ENCODE measurements around the gene KRTAP3-2.

KRTAP3-2 gene

DNA sequence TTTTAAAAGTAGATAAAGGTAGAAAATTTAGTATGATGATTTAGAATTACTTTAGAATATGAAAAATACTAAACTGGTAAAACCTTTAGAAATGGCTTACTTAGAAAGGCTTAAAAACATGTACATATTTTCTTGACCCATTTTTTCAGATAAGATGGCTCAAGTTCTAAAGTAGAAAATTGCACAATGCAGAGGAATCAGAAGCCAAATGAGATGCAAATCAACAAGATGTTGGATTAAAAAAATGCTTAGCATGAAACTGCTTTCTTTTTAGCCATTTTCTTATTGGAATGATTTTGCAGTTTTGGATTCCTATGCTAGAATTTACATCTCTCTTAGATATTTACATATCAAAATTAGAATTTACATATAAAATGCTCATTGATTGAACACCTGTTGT, 10.7 kb upstream of the KRTAP3-2 start:
- no peak for DNase-seq (ENCODE audit: low spot score)

DNA sequence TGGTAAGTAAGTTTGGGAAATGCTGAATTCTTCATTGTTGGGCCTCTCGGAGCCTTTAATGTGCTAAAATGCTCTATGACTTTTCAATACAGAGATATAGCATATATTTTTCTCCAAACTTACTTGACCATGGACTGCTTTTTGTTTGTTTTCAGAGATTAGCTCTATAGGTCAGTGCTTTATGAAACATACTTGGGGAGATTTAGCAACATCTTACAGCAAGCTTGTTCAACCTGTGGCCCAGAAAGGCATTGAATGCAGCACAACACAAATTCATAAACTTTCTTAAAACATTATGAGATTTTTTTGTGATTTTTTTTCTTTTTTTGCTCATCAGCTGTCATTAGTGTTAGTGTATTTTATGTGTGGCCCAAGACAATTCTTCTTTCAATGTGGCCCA, 10.2 kb upstream of the KRTAP3-2 start:
- no peak for DNase-seq (ENCODE audit: low spot score)

DNA sequence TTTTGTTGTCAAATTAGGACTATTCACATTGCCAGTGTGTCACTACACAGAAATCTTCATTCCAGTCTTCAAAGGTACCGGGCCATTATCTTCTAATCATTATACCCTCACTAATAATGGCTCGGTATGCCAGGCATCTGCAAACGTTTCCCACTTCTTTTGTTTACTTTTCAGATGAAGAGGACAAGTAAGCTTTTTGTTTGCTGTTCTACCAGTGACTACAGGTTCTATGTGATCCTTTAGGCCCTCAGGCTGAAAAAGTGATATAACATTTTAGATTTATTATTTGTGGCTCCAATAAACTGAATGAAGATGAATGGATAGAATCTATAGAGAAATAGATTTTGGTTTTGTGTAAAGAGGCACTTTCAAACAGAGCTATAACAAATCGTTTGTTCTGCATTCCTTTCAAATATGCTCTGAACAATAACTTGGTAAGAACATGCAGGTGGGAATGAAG, 9.6 kb upstream of the KRTAP3-2 start:
- no peak for DNase-seq (ENCODE audit: low spot score)

DNA sequence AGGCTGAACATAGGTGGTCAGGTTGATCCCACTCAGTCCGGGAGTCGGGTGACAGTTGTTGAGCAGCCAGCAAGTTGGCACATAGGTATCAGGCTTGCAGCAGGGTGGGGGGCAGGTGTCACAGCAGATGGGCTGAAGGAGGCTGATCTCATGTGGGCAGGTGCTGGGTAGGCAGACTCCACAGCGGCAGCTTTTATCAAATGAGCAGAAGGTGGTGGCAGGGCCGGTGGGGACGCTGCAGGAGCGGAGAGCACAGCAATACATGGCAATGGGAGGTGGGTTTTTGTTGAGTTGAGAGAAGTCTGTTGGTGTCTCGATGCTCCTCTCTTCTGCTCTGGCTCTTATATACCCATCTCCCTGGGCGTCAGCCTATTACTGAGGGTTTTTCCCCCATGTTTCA, 9.1 kb upstream of the KRTAP3-2 start, which contains the start of gene KRTAP3-1:
TSS of gene KRTAP3-1 (minus strand) at position 318 of the 400 bp plus-strand sequence. CDS start at position 264, 54 bp downstream.
- DNase-seq (ENCODE audit: low spot score) = no peak

DNA sequence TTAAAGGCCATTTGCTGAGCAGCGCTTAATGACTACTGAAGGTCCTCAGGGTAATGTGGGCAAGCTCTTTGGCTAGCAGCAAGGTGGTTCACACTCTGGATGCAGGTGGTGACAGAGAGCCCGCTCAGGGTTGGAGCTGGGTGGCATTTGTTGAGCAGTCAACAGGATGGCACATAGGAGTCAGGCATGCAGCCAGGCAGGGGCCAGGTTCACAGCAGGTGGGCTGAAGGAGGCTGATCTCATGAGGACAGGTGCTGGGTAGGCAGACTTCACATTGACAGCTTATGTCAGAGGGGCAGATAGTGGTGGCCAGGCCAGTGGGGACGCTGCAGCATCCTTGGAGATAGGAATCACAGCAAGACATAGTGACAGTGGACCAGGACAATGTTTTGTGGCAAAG, 4.7 kb upstream of the KRTAP3-2 start:
- no peak for DNase-seq (ENCODE audit: low spot score)

DNA sequence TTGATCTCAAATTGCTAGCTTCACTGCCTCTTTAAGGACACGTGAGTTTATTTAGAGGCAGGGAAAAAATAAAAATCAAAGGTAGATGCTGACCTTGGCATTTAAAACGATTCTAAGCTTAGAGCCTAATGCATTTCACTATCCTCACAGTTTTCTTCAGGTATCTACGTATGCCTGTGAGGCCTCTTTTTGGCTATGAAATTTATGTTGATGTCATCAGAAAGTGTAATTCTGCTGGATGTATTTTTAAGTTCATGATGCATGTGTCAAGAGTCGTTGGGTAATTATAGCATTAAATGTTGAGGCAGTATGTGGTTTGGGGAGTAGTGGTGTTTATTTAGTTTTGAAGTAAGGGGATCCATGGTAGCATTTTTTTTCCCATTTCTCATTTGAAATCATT, 4.2 kb upstream of the KRTAP3-2 start:
- DNase-seq (ENCODE audit: low spot score) = no peak

DNA sequence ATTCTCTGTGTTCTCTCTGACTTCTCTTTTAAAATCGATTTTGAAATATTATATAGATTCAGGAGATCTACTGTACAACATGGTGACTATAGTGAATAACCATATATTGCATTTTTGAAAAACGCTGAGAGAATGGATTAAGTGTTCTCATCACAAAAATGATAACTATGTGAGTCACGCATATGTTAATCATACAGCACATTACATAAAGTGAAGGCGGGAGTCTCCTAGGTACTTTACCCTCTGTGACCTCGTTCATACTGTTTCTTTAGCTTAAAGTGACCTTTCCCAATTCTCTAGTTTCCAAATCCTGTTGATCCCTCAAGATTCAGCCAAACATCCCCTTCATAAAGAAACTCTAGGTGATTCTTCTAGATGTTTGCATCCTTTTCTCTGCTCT, 3.1 kb upstream of the KRTAP3-2 start:
- DNase-seq (ENCODE audit: low spot score) = no peak

DNA sequence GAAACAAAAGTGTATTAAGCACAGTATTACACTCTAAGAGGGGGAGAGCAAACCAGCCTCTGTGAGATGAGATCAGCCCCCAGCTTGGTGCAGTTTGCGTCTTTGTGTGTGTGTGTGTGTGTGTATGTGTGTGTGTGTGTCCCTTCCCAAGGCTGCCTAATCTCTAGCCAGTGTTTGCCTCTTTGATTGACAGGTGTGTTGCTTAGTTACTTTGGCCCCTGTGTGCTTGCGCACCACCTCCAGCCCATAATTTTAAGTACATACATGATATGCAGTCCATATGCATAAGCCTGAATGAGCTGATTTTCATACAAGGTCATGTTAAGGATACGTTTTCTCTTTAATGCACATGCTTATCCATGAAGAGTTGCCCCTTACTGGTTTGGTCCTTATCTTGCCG, 2.1 kb upstream of the KRTAP3-2 start:
- DNase-seq (ENCODE audit: low spot score) = no peak

DNA sequence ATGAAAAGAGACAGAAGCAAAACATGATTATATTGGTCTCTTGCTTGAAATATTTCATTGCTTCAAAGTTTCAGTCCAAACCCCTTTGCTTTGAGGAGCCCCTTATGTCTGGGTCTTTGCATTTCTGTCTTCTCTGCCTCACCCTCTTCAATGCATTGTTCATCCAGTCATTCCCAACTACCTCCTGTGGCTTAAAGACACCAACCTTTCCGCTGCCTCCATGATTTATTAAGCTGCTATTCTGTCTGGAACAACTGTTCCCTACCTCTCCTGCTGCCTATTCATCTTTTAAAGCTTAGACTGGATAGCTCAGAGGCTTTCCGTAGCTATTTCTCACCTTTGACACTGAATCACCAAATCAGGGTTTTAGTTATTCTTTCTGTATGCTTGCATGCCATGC, 2.3 kb downstream of the KRTAP3-2 start:
- no peak for DNase-seq (ENCODE audit: low spot score)

DNA sequence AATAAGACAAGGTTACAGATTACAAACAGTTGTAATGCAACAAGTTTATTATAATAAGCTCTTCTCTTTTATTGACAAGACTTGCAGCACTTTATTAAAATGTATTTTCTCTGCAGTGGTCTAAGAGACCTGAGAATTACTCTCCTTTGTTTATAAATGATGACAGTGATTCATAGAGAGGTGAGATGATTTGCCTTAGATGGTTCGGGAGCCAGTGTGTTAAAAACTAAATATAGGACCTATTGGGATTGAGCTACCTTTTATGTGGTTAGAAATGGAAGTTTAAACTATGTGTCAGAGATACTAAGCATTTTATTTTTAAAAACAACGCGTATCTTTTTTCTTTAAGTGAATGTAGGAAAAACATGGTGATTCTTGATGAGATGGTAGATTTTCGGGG, 2.9 kb downstream of the KRTAP3-2 start:
- no peak for DNase-seq (ENCODE audit: low spot score)

DNA sequence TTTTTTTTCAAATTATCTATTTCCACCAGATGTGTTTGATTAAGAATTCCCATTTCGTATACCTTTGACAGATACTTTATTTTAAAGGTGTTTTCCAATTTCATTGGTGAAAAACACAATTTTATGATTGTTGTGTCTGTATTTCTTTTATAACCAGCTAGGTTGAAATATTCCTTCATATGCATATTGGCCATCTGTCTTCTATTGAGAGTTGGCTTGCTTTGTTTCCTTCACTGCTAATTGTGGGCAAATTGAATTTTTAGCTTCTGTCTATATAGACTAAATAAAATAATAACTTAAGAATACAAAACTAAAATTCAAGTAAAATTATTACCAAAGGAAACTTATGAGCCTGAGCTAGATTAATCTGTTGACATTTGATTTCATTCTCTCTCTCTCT, 4.6 kb downstream of the KRTAP3-2 start:
- no peak for DNase-seq (ENCODE audit: low spot score)

DNA sequence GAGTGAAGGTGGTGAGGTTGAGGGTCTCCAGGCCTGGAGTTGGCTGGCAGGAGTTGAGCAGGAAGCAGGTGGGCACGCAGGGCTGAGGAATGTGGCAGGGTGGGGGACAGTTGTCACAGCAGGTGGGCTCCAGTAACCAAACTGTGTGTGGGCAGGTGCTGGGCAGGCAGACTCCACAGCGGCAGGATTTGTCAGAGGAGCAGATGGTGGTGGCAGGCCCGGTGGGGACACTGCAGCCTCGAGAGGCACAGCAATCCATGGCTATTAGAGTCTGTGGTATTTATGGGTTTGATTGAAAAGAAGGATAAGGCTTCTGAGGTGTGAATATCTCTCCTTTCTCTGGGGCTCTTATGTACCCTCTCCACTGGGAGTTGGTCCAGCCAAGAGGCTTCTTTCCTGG, 5.9 kb downstream of the KRTAP3-2 start, which contains the start of gene KRTAP3-3:
TSS of gene KRTAP3-3 (minus strand) at position 326 of the 400 bp plus-strand sequence. CDS start at position 259, 67 bp downstream.
- DNase-seq (ENCODE audit: low spot score) = no peak

DNA sequence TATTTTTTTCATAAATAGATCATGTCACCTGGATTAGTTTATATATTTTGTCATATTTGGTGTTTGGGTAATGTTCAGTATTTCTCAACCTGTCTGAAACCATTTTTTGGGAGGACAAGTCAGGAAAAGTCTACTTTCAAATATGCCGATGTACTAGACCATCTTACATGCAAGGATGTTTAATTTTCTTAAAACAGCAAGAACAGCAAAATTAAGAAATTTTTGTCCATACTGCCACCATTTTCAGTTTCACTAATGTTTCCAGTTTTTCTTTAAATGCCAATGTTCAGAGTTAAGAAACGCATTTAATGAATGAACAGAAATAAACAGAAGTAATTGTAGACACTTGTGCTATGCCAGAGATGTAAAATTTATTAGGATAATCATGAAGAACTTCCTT, 6.6 kb downstream of the KRTAP3-2 start:
- DNase-seq (ENCODE audit: low spot score) = no peak

DNA sequence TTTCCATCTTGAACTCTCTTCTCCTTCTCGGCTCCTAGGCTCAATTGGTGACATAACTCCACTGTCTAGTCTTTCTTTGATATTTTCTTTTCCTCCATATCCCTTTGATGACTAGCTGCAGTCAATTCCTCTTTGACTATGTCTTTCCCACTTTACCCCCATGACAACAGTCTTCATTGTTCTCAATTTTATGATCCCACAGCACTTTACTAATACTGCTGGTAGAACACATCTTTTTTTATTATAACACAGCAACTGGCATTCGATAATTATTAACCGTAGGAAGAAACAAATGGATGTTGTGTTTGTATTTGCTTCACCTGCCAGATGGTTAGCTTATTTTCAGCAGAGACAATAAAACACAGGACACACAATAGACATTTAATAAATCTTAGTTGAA, 7.0 kb downstream of the KRTAP3-2 start:
- DNase-seq (ENCODE audit: low spot score) = no peak

DNA sequence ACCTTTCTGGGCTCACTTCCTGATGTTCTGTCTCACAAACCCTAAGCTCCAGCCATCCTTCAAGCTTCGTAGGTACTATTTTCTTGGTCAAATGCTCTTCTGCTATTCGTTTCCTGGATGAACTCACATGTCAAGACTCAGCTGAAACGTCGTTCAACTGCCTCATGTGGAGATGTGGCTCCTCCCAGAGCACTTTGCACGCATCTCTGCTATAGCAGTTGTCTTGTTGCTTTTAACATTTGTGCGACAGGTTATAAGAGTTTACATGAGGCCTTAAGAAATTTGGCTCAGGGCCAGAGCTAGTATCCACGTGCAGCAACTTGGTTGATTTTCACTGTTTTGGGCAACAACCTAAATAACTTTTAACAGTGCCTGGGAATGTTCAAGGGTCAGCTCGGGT, 12.8 kb downstream of the KRTAP3-2 start:
- DNase-seq (ENCODE audit: low spot score) = no peak

DNA sequence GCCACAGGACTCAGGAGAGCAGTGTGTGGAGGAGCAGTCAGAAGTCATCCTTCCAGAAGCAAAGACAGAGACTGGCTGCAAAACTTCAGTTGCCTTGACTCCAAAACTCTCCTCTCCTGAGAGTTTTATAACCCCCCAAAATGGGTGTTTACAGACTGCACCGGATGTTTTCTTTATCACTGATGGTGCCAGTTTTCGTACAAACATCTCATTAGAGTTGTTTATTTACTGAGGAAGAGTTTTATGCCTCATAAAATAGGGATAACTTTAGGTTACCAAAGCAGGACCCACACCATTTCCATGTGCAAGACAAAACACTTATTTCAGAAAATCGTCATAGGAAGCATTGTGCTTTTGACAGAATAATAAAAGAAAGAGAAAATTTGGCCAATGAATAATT, 15.5 kb downstream of the KRTAP3-2 start, which contains the start of gene KRT40:
TSS of gene KRT40 (minus strand) at position 101 of the 400 bp plus-strand sequence. CDS start at position 48, 53 bp downstream.
- no peak for DNase-seq (ENCODE audit: low spot score)

DNA sequence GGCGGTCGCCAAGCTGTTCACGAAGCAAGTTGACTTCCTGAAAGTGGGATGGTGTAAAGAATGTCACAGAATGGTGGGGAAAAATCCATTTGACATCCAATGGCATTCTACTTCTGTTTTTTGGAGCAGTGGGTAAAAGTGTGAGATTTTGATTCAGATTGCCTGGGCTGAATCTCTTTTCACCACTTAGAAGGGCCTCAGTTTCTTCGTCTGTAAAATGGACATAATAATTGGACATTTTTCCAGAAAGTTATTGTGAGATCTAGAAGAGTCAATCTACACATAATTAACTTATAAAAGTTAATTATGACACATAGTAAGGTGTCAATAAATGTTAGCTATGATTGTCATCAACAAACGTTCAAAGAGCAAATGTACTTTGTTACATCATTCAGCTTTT, 18.6 kb downstream of the KRTAP3-2 start:
- DNase-seq (ENCODE audit: low spot score) = no peak

DNA sequence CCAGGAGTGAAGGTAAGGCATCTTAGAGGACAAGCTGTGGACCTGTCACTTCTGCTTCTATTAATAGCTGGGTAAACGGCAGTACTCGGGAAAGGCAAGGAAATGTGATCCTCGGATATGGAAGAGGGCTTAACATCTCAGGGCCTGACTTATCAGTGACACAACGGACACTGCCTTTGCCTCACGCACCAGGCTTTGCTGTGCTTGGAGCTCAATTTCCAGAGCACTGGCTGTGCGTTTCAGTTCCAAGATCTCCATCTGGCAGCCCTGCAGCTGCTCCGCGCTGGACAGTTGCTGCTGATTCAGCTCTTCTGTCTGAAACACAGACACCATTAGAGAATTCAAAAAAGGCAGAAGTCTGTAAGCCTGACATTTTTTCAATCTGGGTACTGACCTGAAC, 19.1 kb downstream of the KRTAP3-2 start:
- no peak for DNase-seq (ENCODE audit: low spot score)

DNA sequence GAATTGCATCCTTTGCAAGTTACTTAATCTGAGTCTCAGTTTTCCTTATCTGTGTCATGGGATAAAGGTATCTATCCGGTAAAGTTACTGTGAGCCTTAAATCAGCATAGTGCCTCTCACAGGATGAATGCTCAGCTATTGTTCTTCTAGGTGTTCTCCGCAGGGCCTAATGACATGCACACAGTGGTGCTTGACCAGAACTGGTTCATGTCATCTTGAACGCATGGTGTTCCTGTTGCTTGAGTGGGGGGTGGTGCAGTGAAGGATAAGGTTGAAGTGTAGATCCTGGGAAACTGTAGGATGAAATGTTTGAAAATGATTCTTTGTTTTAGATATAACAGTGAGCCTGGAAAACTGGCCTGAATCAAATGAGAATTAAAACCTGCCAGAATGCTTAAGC, 19.6 kb downstream of the KRTAP3-2 start:
- DNase-seq (ENCODE audit: low spot score) = no peak

DNA sequence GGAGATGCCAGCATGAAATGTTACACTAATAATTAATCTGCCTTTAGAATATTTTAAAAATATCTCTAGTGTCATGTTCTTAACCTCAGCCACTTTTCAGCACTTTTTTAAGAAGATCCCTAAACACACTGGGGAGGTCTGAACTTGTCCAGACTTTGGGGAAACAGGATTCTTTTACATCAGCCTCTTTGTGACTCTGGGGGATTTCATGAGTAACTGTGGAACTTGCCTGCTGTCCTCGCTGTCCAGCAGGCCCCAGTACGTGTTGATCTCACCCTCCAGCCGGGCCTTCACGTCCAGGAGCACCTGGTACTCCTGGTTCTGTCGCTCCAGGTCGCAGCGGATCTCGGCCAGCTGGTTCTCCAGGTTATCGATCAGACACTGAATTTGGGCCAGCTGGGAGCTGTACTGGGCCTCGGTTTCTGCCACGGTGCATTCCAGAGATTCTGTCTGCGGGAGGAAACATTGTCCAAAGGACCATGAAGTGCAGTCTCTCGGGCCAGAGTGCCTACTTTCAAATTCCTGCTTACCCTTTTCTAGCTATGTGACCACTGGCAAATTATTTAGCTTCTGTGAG, 21.0 kb downstream of the KRTAP3-2 start:
- no peak for DNase-seq (ENCODE audit: low spot score)

DNA sequence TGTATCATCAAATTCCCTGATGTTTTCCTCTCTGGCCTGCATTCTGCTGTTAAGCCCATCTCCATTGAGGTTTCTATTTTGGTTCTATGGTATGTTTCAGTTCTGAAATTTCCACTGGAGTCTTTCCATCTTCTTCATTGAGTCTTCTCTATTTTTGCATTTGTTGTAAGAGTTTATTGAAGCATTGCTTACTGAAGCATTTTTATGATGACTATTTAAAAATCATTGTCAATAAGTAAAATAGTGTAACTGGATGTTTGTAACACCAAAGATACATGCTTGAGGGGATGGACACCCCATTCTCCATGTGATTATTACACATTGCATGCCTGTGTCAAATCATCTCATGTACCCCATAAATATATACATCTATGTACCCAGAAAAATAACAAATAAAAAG, 24.2 kb downstream of the KRTAP3-2 start:
- no peak for DNase-seq (ENCODE audit: low spot score)

DNA sequence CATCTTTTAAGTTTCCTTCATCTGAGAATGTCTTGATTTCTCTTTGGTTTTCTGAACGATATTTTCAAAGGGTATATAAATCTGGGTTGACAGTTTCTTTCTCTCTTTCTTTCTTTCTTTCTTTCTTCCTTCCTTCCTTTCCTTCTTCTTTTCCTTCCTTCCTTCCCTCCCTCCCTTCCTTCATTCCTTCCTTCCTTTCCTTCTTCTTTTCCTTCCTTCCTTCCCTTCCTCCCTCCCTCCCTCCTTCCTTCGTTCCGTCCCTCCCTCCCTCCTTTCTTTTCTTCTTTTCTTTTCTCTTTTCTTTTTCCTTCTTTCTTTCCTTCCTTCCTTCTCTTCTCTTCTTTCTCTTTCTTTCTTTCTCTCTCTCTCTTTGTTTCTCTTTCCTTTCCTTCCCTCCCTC, 25.3 kb downstream of the KRTAP3-2 start:
- DNase-seq (ENCODE audit: low spot score) = no peak

DNA sequence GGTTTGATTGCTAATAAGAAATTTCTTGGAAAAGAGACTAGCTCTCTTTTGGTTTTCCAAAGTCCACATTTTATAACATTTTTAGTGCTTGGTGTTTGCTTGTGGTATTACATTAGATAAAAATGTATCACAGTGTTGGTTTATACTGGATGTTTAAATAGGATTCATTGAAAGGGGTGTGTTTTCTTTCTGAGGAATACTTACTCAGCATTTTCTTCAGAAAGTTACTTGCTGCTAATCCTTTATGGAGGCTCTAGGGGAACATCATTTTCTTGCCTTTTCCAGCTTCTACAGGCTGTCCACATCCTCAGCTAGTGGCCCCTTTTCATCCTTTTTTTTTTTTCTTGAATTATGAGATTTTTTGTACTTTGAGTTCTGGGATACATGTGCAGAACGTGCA, 32.1 kb downstream of the KRTAP3-2 start:
- DNase-seq (ENCODE audit: low spot score) = no peak

DNA sequence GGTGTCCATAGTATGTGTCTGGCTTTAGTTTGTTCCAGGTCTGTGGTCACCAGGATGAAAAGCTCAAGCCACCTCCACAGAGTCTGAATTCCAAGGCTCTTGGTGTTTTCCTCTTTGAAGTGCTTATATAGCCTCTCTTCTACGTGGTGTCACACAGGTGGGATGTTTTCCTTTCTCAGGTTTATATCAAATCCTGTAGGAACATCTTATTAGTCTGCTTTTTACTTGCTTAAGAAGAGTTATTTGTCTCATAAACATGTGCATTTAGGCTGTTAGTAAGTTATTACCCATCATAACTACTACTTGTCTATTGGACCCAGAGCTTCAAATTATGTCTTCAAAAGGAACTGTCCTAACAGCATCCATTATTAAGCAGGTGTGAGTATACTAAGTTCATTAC, 32.9 kb downstream of the KRTAP3-2 start, which contains the start of gene KRT39:
TSS of gene KRT39 (minus strand) at position 101 of the 400 bp plus-strand sequence. CDS start at position 9, 92 bp downstream.
- DNase-seq (ENCODE audit: low spot score) = no peak
